ENCODE results near the gene FGF1.

- TF ChIP-seq CTCF (conservative IDR thresholded peaks at IDR 0.05; ENCODE audit: low read length) (peak; percentile 78), EZH2phosphoT487 (IDR thresholded peaks at IDR 0.05; ENCODE audit: borderline replicate concordance) (no peak)
Observed at GRCh38 chr5:142717582-142718215, 31.8 kb upstream of the FGF1 start.

Data from Loucy (cell line).